OCI-LY1 (cell line): Measurements from ENCODE around the gene GLIS1.

Source experiments
- H2AFZ ChIP-seq: fragments of 200-600 bp; sonication (generic), shearing (Covaris generic); 2 replicates; pipeline ENCODE4 v1.6.0; 2014; ENCODE audit warnings: antibody characterized with exemption, mild to moderate bottlenecking, low read length
- H3F3A ChIP-seq: fragments of 200-600 bp; sonication (generic), shearing (Covaris generic); 2 replicates; pipeline ENCODE4 v1.6.0; 2014; ENCODE audit warnings: mild to moderate bottlenecking, antibody characterized with exemption, low read length, moderate library complexity; ENCODE audit not compliant: insufficient read depth
- H3K27ac ChIP-seq: fragments of 200-600 bp; sonication (generic); 2 replicates; pipeline ENCODE4 v1.5.1; 2014; ENCODE audit warnings: low read length, mixed run types, mild to moderate bottlenecking, low read depth; ENCODE audit not compliant: poor library complexity, severe bottlenecking
- H3K27me3 ChIP-seq: fragments of 200-600 bp; sonication (generic); 2 replicates; pipeline ENCODE4 v1.6.0; 2014; ENCODE audit warnings: antibody characterized with exemption, mild to moderate bottlenecking, low read length, moderate library complexity; ENCODE audit not compliant: insufficient read depth
- H3K36me3 ChIP-seq: fragments of 200-600 bp; sonication (generic); 2 replicates; pipeline ENCODE4 v1.6.1; 2014; ENCODE audit warnings: mild to moderate bottlenecking, antibody characterized with exemption, low read length, moderate library complexity, mixed read lengths; ENCODE audit not compliant: insufficient read depth
- H3K4me1 ChIP-seq: fragments of 200-600 bp; sonication (generic); 2 replicates; pipeline ENCODE4 v1.5.1; 2014; ENCODE audit warnings: mild to moderate bottlenecking, low read length, moderate library complexity; ENCODE audit not compliant: insufficient read depth, severe bottlenecking
- H3K4me2 ChIP-seq: fragments of 200-600 bp; sonication (generic), shearing (Covaris generic); 2 replicates; pipeline ENCODE4 v1.6.1; 2014; ENCODE audit warnings: low read length
- H3K4me3 ChIP-seq: fragments of 200-600 bp; sonication (generic); 2 replicates; pipeline ENCODE4 v1.5.1; 2014; ENCODE audit warnings: low read length, low read depth, mild to moderate bottlenecking, mixed read lengths; ENCODE audit not compliant: poor library complexity, severe bottlenecking
- H3K79me2 ChIP-seq: fragments of 200-600 bp; shearing (Covaris generic); 2 replicates; pipeline ENCODE4 v1.6.1; 2016; ENCODE audit warnings: mixed run types, low read length, mixed read lengths; ENCODE audit not compliant: insufficient read depth
- H3K9ac ChIP-seq: fragments of 200-600 bp; sonication (generic), shearing (Covaris generic); 2 replicates; pipeline ENCODE4 v1.6.1; 2014; ENCODE audit warnings: mild to moderate bottlenecking, low read length, mixed read lengths
- H3K9me2 ChIP-seq: fragments of 200-600 bp; sonication (generic), shearing (Covaris generic); 2 replicates; pipeline ENCODE4 v1.6.1; 2014; ENCODE audit warnings: low read depth, mild to moderate bottlenecking, low read length, mixed read lengths
- H3K9me3 ChIP-seq: fragments of 200-600 bp; shearing (Covaris generic); 2 replicates; pipeline ENCODE4 v1.6.1; 2014; ENCODE audit warnings: low read length, mixed read lengths
- H4K20me1 ChIP-seq: fragments of 200-600 bp; sonication (generic), shearing (Covaris generic); 2 replicates; pipeline ENCODE4 v1.6.0; 2016; ENCODE audit warnings: mild to moderate bottlenecking, low read length; ENCODE audit not compliant: insufficient read depth
- CTCF ChIP-seq: fragments of 200-600 bp; sonication (generic), shearing (Covaris generic); IDR thresholded peaks from 2 replicates; pipeline ENCODE4 v1.5.1; 2017; ENCODE audit warnings: mild to moderate bottlenecking, antibody characterized with exemption, low read length, moderate library complexity, mixed read lengths
- EZH2 ChIP-seq: fragments of 200-600 bp; sonication (generic), shearing (Covaris generic); IDR thresholded peaks from 2 replicates; pipeline ENCODE4 v1.8.0; 2017; ENCODE audit warnings: borderline replicate concordance, mixed run types, mild to moderate bottlenecking, antibody characterized with exemption, low read length, moderate library complexity, mixed read lengths

The GLIS1 gene

DNA sequence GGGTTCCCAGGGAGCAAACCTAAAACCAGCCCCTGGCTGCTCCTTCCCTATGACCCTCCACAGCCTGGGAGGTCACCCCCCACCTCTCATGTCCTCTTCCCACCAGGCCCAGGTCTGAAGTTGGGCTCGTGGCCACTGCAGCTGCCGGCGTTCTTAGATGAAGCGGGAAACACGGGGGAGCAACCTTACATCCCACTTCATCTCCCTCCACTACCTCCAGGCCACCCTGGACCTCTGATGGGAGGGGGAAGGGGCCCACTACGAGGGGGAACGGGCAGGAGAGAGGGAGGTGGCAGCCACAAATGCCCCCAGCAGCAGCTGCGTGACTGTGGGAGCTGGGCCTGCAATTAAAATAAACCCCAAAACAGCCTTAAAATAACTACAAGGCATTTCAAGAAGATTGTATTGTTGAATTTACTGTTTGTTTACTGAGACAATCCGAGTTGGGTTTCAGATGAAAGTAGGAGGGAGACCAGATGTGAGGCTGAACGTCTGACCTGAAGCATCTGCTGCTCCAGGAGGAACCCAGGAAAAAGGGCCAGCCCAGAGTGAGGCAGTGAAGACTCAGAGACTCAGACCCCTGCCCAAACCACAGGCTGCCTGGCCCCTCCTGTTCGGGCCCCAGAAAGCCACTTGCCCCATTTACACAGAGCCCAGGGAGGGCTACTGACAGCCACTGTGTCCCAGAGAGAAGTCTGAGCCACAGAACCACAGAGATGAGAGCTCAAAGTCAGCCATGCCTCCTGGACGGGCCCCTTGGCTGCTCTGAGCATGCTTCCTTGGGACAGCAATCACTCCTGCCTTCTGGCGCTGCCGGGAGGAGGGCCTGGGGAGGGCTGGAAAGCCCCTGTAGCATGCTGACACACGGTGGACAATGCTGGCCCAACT is 59.8 kb downstream of the GLIS1 start:
- Histone ChIP-seq H3K4me1 (no peaks in the 10 kb centered on the region), H3K27me3 (0 out of 2 replicates have a peak, but pooled peaks cover 4% of the 10 kb centered on the region), H3K9ac (no peak overlapping the region)

DNA sequence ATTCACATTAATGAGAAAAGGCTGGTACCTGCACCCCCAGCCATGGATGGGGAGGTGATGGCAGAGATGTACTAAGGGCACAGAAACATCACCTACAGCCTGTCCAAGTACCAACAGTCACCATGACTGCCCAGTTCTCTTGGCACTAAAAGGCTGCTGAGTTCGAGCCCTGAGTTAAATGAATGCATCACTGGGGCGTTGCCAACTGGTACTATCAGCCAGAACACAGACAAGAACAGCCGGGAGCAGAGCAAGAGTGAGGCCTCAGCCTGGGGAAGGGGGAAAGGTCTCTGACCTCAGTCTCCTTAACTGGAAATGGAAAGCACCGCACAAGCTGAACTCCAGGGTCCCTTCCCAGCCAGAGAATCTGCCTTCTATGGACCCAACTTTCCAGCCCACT is 60.5 kb downstream of the GLIS1 start:
- Histone ChIP-seq H3K4me1 (no peaks in the 10 kb centered on the region), H2AFZ (no peak overlapping the region), H3K9me2 (no peaks in the 10 kb centered on the region), H3K4me3 (no peak overlapping the region), H3K27me3 (peaks cover 4% of the 10 kb centered on the region; the same call in 1 of the 2 replicates), H3K9me3 (no peaks in the 10 kb centered on the region), H3F3A (no peaks in the 10 kb centered on the region), H4K20me1 (no peaks in the 10 kb centered on the region), H3K9ac (no peak overlapping the region), H3K36me3 (no peaks in the 10 kb centered on the region), H3K4me2 (no peak overlapping the region), H3K27ac (no peak overlapping the region), H3K79me2 (no peaks in the 10 kb centered on the region)
- no peak for TF ChIP-seq EZH2
- no peak for TF ChIP-seq CTCF

More for the DNA sequence above, 59.8 kb downstream of the GLIS1 start:
- no peaks in the 10 kb centered on the region for H3K9me2 ChIP-seq
- TF ChIP-seq CTCF = no peak
- TF ChIP-seq EZH2 = no peak
- H3K9me3 ChIP-seq = no peaks in the 10 kb centered on the region
- H3K27ac ChIP-seq = no peak overlapping the region
- no peak overlapping the region for H2AFZ ChIP-seq
- no peak overlapping the region for H3K4me3 ChIP-seq
- H3K79me2 ChIP-seq = no peaks in the 10 kb centered on the region
- no peaks in the 10 kb centered on the region for H3F3A ChIP-seq
- no peak overlapping the region for H3K4me2 ChIP-seq
- no peaks in the 10 kb centered on the region for H3K36me3 ChIP-seq
- no peaks in the 10 kb centered on the region for H4K20me1 ChIP-seq

- no peaks in the 10 kb centered on the region for H3K79me2 ChIP-seq
- H3K27me3 ChIP-seq = peaks cover 4% of the 10 kb centered on the region; the same call in 1 of the 2 replicates
- H3K4me3 ChIP-seq = no peak overlapping the region
- H3K4me1 ChIP-seq = no peaks in the 10 kb centered on the region
- H3K9me3 ChIP-seq = no peaks in the 10 kb centered on the region
- no peaks in the 10 kb centered on the region for H4K20me1 ChIP-seq
- no peaks in the 10 kb centered on the region for H3K9me2 ChIP-seq
- no peak overlapping the region for H3K4me2 ChIP-seq
- no peak overlapping the region for H3K9ac ChIP-seq
- no peak overlapping the region for H3K27ac ChIP-seq
- H2AFZ ChIP-seq = no peak overlapping the region
- no peaks in the 10 kb centered on the region for H3F3A ChIP-seq
- no peak for TF ChIP-seq CTCF
- TF ChIP-seq EZH2 = no peak
- H3K36me3 ChIP-seq = no peaks in the 10 kb centered on the region
These were observed 60.9 kb downstream of the GLIS1 start for GRCh38 chr1:53678046-53678445.
